GM19455 (cell line): ENCODE data around the gene PRRG2.

Source experiments
- ATAC-seq: cut with Tn5 transposase; IDR thresholded peaks from one replicate; pipeline ENCODE4 v1.9.1; 2021; ENCODE audit not compliant: unreplicated experiment

Gene PRRG2

GRCh38 chr19:49585023-49585422 lies 3.9 kb downstream of the PRRG2 start:
- no peak for ATAC-seq

- no peak for ATAC-seq
Measured at GRCh38 chr19:49587227-49587626, 6.1 kb downstream of the PRRG2 start.

GRCh38 chr19:49588365-49589122 lies 7.4 kb downstream of the PRRG2 start:
- ATAC-seq: no peak

DNA sequence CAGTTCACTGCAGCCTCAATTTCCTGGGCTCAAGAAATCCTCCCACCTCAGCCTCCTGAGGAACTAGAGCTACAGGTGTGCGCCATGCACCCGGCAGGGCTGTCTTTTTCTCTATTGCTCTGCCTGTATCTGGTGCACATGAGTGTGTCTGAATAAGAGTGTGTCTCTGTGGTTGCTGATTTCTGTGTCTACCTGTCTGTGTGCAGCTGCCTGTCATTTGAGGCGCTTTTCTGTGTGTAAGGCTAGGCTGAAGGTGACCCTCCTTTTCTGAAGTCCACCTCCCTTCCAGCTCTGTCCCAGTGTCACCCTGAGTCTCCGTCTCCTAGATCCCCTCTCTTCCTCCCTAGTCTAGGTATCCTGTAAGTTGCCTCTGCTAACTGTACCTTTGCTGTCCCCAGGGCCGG lies 8.4 kb downstream of the PRRG2 start:
- no peak for ATAC-seq

GRCh38 chr19:49590071-49590970 lies 9.2 kb downstream of the PRRG2 start:
- peak; percentile 56 for ATAC-seq

DNA sequence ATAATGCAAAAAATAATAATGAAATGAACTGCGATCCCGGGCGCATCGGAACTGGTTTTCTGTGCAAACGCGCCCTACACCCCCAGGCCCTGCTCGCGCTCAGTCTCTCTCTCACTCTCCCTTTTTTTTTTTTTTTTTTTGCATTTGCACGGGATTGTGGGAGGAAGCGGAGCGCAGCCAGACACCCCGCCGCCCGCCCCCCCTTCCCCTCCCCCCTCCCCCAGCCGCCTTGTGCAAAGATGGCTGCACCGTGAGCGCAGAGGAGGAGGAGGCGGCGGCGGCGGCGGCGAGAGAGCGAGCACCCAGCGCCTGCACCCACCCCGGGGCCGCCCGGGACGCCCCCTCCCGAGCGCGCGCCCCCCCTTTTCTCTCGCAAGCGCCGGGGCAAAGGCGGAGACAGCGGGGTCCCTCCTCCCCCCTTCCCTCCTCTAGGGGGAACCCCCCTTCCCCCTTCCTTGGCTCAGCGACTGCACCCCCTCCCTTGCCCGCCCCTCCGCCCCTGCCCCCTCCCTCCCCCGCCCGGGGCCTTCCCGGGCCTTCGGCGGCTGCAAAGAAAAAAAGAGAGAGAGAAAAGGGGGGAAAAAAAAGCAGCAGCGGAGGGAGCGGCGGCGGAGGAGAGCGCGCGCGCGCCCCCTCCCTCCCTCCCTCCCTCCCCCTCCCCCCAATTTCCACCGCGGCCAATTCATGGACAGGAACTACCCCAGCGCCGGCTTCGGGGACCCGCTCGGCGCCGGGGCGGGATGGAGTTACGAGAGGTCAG lies 10.0 kb downstream of the PRRG2 start, which contains the start of gene PRR12:
PRR12 (plus strand) TSS at position 212 of the 760 bp plus-strand sequence; CDS start at position 685, 473 bp downstream.
- no peak for ATAC-seq

- ATAC-seq: no peak
Measured at GRCh38 chr19:49591731-49592485, 10.8 kb downstream of the PRRG2 start.

DNA sequence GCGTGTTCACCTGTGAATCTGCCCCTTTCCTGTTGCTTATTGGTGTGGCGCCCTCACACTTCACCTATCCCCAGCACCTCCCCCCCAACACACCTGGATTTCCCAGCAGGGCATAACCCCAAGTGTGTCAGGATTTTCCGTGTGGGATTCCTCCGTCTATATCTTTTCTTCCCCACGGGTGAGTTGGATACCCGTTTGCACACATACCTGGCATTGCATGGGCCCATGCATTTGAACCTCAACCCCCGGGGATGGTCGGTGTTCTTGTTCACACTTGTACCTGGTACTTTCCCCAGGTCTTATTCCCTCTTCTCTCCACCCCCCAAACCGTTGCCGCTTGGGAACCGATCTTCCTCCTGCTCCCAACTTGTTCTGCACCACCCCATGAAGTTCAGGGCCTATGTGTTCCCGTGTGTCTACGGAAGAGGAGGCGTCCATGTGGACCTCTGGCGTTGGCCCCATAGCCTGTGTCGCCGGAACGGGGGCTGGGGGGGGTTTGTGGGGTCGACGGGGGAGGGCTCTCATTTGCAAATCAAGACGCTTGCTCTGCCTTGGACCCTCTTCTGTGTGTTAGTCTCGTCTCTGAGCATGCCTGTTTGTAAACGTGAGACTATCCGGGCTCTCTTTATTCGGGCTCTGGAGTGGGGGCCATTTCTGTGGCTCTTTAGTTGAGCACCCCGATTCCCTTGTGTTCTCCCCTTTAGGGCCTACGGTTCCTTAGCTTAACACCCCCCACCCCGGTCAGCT lies 11.5 kb downstream of the PRRG2 start:
- no peak for ATAC-seq

DNA sequence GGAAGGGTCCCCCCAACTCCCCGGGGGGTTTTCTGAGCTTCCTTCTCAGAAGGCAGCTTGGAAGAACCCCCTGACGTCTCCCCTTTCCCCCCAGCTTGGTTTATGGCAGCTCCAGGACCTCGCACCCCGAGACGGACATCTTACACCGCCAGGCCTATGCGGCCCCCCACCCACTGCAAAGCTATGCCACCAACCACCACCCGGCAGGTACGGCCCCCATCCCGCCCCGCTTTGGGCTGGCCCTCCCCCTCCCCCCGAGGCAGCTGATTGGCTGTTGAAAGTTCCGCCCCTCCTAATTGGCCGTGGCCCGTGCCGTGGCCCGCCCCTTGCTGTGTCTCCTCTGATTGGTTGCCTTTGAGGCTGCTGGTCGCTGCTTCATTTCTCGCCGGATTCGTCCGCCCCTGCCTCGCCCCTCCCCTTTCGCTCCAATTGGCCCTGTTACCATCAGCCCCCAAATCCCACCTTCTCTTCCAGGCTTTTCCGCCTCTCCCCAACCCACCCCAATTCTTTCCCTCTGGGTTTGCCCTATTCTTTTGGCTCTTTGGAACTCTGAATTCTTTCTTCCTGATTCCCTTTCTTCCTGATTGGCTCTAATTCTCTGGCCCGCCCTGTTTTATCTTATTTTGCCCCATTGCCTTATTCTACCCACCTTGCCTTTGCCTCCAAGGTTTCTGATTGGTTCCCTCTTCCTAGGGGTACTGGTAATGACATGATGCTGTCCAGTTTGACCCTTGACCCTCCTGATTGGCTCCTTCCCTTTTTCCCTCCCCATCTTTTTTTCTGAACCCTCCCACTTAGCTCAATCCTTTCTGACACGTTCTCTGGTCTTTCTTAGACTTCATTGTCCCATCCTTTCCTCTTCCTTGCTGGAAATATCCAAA lies 12.4 kb downstream of the PRRG2 start:
- ATAC-seq: peak; percentile 45

DNA sequence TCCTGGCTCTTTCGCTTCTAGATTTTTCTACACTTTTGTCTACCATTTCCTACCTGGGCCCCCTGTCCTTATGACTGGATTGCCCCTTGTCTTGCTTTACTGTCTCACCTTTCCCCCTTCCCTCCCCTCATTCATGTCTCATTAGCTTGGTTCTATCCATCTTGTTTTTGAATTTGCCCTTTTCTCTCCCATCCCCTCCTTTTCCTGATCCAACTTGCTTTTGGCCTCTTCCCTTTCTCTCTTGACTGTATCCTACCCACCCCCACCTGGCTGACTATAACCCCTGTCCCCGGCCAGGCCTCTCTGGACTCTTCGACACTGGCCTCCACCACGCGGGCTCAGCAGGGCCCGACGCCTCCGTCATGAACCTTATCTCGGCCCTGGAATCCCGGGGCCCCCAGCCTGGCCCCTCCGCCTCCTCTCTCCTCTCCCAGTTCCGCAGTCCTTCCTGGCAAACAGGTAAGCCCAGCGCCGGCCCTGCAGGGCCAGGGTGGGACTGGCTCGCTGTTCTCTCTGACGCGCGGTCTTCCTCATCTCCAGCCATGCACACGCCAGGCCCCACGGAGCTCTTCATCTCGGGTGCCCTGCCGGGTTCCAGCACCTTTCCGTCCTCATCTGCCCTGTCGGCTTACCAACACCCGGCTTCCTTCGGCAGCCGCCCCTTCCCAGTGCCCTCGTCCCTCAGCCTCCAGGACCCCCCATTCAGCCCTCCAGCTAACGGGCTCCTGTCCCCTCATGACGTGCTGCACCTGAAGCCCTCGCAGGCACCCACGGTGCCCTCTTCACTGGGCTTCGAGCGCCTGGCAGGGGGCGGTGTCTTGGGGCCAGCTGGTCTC lies 13.3 kb downstream of the PRRG2 start:
- ATAC-seq: no peak

DNA sequence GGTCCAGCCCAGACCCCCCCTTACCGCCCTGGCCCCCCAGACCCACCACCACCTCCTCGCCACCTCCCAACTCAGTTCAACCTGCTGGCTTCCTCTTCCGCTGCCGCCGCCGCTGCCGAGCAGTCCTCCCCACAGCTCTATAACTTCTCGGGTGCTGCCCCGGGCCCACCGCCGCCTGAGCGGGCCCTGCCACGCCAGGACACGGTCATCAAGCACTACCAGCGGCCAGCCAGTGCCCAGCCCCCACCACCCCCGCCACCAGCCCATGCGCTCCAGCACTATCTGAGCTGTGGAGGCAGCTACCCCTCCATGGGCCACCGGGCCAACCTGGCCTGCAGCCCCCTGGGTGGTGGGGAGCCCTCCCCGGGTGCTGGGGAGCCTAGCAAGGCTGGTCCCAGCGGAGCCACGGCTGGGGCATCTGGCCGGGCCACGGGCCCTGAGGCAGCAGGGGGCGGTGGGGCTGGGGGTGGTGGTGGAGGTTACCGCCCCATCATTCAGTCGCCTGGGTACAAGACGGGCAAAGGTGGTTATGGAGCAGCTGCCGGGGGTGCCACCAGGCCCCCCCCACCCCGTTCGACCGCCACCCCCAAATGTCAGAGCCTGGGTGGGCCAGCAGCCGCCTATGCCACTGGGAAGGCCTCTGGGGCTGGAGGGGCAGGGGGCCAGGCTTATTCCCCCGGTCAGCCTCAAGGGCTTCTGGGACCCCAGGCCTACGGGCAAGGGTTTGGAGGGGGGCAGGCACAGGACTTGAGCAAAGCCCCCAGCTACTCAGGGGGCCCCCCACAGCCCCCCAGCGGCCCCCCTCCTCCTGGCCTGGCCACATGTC lies 14.1 kb downstream of the PRRG2 start:
- no peak for ATAC-seq

GRCh38 chr19:49595819-49596404 lies 14.8 kb downstream of the PRRG2 start:
- ATAC-seq: no peak

DNA sequence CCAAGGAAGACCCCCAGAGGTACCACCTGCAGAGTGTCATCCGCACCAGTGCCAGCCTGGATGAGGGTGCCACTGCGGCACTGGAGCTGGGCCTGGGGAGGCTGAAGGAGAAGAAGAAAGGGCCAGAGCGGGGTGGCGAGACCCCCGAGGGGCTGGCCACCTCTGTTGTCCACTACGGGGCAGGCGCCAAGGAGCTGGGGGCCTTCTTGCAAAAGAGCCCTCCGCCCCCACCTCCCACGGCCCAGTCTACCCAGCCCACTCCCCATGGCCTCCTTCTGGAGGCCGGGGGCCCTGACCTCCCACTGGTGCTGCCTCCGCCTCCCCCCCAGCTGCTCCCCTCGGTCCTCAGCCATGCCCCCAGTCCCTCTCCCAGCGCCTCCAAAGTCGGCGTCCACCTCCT lies 15.3 kb downstream of the PRRG2 start:
- ATAC-seq: no peak

GRCh38 chr19:49596954-49597702 lies 16.0 kb downstream of the PRRG2 start:
- no peak for ATAC-seq

GRCh38 chr19:49597703-49597974 lies 16.5 kb downstream of the PRRG2 start:
- no peak for ATAC-seq
